Measurements from ENCODE around the gene SPOCK1. TPM values are rescaled to one million over a fixed set of nuclear protein-coding genes. Genes with fewer than 3 reads are reported as not detected.

Gene SPOCK1
- total and polyA plus RNA-seq, 4 donors = 0.07 to 0.18 (median 0.17) TPM; not detected in 1

DNA sequence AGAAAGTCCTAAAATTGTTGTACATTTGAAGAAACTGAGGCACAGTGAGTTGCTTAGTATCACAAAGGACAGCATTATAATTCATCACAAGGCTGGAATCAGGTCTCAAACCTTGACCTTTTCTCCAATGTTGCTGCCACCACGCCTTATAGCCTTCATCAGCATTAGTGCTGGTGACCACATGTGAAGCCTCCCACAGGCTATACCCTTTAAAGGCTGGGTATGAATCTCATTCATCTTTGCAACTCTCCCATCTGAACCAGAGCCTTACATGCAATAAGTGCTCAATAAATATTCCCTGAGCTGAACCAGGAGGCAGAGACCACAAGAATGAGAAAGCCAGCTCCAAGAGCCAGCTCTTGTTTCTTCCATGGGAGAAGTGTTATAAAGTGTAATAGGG, 104.7 kb downstream of the SPOCK1 start:
- no peak for DNase-seq (ENCODE audit: low spot score)
- TF ChIP-seq EGR1 (IDR thresholded peaks at IDR 0.05; ENCODE audit: low read depth in 2 of 2) = no peak
- no peak for TF ChIP-seq FOXA2 (IDR thresholded peaks at IDR 0.05)
- no peak for TF ChIP-seq NR2F2 (IDR thresholded peaks at IDR 0.05)
- TF ChIP-seq, protein P1, sequence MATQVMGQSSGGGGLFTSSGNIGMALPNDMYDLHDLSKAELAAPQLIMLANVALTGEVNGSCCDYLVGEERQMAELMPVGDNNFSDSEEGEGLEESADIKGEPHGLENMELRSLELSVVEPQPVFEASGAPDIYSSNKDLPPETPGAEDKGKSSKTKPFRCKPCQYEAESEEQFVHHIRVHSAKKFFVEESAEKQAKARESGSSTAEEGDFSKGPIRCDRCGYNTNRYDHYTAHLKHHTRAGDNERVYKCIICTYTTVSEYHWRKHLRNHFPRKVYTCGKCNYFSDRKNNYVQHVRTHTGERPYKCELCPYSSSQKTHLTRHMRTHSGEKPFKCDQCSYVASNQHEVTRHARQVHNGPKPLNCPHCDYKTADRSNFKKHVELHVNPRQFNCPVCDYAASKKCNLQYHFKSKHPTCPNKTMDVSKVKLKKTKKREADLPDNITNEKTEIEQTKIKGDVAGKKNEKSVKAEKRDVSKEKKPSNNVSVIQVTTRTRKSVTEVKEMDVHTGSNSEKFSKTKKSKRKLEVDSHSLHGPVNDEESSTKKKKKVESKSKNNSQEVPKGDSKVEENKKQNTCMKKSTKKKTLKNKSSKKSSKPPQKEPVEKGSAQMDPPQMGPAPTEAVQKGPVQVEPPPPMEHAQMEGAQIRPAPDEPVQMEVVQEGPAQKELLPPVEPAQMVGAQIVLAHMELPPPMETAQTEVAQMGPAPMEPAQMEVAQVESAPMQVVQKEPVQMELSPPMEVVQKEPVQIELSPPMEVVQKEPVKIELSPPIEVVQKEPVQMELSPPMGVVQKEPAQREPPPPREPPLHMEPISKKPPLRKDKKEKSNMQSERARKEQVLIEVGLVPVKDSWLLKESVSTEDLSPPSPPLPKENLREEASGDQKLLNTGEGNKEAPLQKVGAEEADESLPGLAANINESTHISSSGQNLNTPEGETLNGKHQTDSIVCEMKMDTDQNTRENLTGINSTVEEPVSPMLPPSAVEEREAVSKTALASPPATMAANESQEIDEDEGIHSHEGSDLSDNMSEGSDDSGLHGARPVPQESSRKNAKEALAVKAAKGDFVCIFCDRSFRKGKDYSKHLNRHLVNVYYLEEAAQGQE (IDR thresholded peaks at IDR 0.05) = no peak
- TF ChIP-seq HNF4G (IDR thresholded peaks at IDR 0.05) = no peak
- TF ChIP-seq, protein P2, sequence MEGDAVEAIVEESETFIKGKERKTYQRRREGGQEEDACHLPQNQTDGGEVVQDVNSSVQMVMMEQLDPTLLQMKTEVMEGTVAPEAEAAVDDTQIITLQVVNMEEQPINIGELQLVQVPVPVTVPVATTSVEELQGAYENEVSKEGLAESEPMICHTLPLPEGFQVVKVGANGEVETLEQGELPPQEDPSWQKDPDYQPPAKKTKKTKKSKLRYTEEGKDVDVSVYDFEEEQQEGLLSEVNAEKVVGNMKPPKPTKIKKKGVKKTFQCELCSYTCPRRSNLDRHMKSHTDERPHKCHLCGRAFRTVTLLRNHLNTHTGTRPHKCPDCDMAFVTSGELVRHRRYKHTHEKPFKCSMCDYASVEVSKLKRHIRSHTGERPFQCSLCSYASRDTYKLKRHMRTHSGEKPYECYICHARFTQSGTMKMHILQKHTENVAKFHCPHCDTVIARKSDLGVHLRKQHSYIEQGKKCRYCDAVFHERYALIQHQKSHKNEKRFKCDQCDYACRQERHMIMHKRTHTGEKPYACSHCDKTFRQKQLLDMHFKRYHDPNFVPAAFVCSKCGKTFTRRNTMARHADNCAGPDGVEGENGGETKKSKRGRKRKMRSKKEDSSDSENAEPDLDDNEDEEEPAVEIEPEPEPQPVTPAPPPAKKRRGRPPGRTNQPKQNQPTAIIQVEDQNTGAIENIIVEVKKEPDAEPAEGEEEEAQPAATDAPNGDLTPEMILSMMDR (IDR thresholded peaks at IDR 0.05; ENCODE audit: low read depth, low read length, missing input control) = no peak
- no peak for TF ChIP-seq SP1 (IDR thresholded peaks at IDR 0.05)
- TF ChIP-seq HNF4A (conservative IDR thresholded peaks at IDR 0.05) = no peak
- no peak for TF ChIP-seq RAD21 (IDR thresholded peaks at IDR 0.05)
- TF ChIP-seq FOXA1 (IDR thresholded peaks at IDR 0.05) = no peak
- TF ChIP-seq, protein P3, sequence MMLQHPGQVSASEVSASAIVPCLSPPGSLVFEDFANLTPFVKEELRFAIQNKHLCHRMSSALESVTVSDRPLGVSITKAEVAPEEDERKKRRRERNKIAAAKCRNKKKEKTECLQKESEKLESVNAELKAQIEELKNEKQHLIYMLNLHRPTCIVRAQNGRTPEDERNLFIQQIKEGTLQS (IDR thresholded peaks at IDR 0.05) = no peak
- no peak for TF ChIP-seq GABPA (IDR thresholded peaks at IDR 0.05 in 1 of 2, conservative IDR thresholded peaks at IDR 0.05 in 1 of 2)
- no peak for TF ChIP-seq JUND (IDR thresholded peaks at IDR 0.05)
- no peak for TF ChIP-seq RXRA (IDR thresholded peaks at IDR 0.05)
- TF ChIP-seq TAF1 (conservative IDR thresholded peaks at IDR 0.05) = no peak
- TF ChIP-seq, protein P4, sequence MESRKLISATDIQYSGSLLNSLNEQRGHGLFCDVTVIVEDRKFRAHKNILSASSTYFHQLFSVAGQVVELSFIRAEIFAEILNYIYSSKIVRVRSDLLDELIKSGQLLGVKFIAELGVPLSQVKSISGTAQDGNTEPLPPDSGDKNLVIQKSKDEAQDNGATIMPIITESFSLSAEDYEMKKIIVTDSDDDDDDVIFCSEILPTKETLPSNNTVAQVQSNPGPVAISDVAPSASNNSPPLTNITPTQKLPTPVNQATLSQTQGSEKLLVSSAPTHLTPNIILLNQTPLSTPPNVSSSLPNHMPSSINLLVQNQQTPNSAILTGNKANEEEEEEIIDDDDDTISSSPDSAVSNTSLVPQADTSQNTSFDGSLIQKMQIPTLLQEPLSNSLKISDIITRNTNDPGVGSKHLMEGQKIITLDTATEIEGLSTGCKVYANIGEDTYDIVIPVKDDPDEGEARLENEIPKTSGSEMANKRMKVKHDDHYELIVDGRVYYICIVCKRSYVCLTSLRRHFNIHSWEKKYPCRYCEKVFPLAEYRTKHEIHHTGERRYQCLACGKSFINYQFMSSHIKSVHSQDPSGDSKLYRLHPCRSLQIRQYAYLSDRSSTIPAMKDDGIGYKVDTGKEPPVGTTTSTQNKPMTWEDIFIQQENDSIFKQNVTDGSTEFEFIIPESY (IDR thresholded peaks at IDR 0.05) = no peak
- no peak for TF ChIP-seq YY1 (IDR thresholded peaks at IDR 0.05)
- TF ChIP-seq, protein P5, sequence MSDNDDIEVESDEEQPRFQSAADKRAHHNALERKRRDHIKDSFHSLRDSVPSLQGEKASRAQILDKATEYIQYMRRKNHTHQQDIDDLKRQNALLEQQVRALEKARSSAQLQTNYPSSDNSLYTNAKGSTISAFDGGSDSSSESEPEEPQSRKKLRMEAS (IDR thresholded peaks at IDR 0.05) = no peak
- H3K27ac ChIP-seq (ENCODE audit: low read depth in 1 of 2, low read length in 2 of 2) = no peak overlapping the region
- no peaks in the 10 kb centered on the region for H3K27me3 ChIP-seq (ENCODE audit: control insufficient read depth in 4 of 4, insufficient read depth in 4 of 4, low read length in 3 of 4)
- no peaks in the 10 kb centered on the region for H3K9me3 ChIP-seq (ENCODE audit: control insufficient read depth in 4 of 4, low read length in 3 of 4)
- H3K9ac ChIP-seq (ENCODE audit: low read depth in 1 of 2, low read length in 2 of 2) = no peak overlapping the region
- no peaks in the 10 kb centered on the region for H3K36me3 ChIP-seq (ENCODE audit: control insufficient read depth in 4 of 4, insufficient read depth in 3 of 4, low read depth in 1 of 4, low read length in 3 of 4)
- 69% methylated on average over 1 of the region's 1 CpG for WGBS
- H3K4me1 ChIP-seq (ENCODE audit: control insufficient read depth in 4 of 4, insufficient read depth in 4 of 4, low read length in 3 of 4) = no peaks in the 10 kb centered on the region
- no peak overlapping the region for H3K4me3 ChIP-seq (ENCODE audit: low read depth in 1 of 3, low read length in 3 of 3)
